Panc1 (cell line): Measurements from ENCODE around the gene GSG1L. TPM values are rescaled to one million over a fixed set of nuclear protein-coding genes. Genes with fewer than 3 reads are reported as not detected.

Experiments used
- ATAC-seq: fragments of 200-7000 bp; cut with Tn5 transposase; 2 replicates; pipeline ENCODE4 v1.9.1; 2020; ENCODE audit warnings: mild to moderate bottlenecking, moderate library complexity
- BruUV-seq: library from RNA; stranded (reverse); fragments of 400-500 nt; replicated peaks from 2 replicates; lab custom pipeline; 2021; lab: Mats Ljungman, UMichigan
- CTCF ChIA-PET: fragments of 300-600 bp; sonication (Branson Sonifier 250); formaldehyde crosslinking; loops from one replicate; lab custom pipeline; 2022; ENCODE audit warnings: antibody characterized with exemption; lab: Charles Lee
- POLR2A ChIA-PET: fragments of 300-600 bp; sonication (Branson Sonifier 250); formaldehyde crosslinking; loops from one replicate; lab custom pipeline; 2022; ENCODE audit warnings: antibody characterized with exemption; lab: Charles Lee
- DNase-seq: peaks from one replicate; pipeline ENCODE4 v3.0.0-alpha.2; 2010; ENCODE audit warnings: low read depth, low spot score
- H3K27ac ChIP-seq: 2 replicates; pipeline ENCODE4 v1.5.1; 2011; ENCODE audit warnings: mild to moderate bottlenecking, low read length, inconsistent platforms
- H3K27me3 ChIP-seq: fragments of 200-500 bp; sonication (Bioruptor generic); 2 replicates; pipeline ENCODE4 v1.6.0; 2014; ENCODE audit warnings: low read length, inconsistent platforms; ENCODE audit not compliant: control insufficient read depth, insufficient read depth
- H3K36me3 ChIP-seq: fragments of 200-500 bp; sonication (Bioruptor generic); 2 replicates; pipeline ENCODE4 v1.5.1; 2014; ENCODE audit warnings: inconsistent platforms, mild to moderate bottlenecking, low read length, moderate library complexity; ENCODE audit not compliant: control insufficient read depth, insufficient read depth
- H3K4me1 ChIP-seq: 2 replicates; pipeline ENCODE4 v1.5.1; 2011; ENCODE audit warnings: inconsistent platforms, mild to moderate bottlenecking, low read length, moderate library complexity; ENCODE audit not compliant: control insufficient read depth, insufficient read depth
- H3K4me3 ChIP-seq, 2 experiments: 2 replicates each; pipeline ENCODE4 v1.5.1; 2011 to 2012; ENCODE audit warnings: low read depth in 2 of 2, low read length in 2 of 2, mild to moderate bottlenecking in 2 of 2, inconsistent platforms in 1 of 2, moderate library complexity in 1 of 2
- H3K9me3 ChIP-seq: fragments of 200-500 bp; sonication (Bioruptor generic); 2 replicates; pipeline ENCODE4 v1.5.1; 2014; ENCODE audit warnings: low read depth, mild to moderate bottlenecking, inconsistent platforms, low read length, moderate library complexity; ENCODE audit not compliant: control insufficient read depth, insufficient read depth
- CTCF ChIP-seq: fragments of 450-650 bp; IDR thresholded peaks from 2 replicates; pipeline ENCODE4 v1.5.1; 2017; ENCODE audit warnings: mild to moderate bottlenecking
- POLR2AphosphoS5 ChIP-seq: IDR thresholded peaks from 2 replicates; pipeline ENCODE4 v1.6.1; 2012; ENCODE audit warnings: mild to moderate bottlenecking, low read depth, low read length, moderate library complexity
- REST ChIP-seq, 2 experiments: IDR thresholded peaks; 2 replicates each; pipeline ENCODE4 v1.6.1; 2011 to 2012; ENCODE audit warnings: low read depth in 2 of 2, control low read depth in 1 of 2, low read length in 1 of 2, mild to moderate bottlenecking in 1 of 2, moderate library complexity in 1 of 2; ENCODE audit not compliant: insufficient read depth in 1 of 2
- SIN3A ChIP-seq: IDR thresholded peaks from 2 replicates; pipeline ENCODE4 v1.6.1; 2012; ENCODE audit warnings: low read depth, mild to moderate bottlenecking, low read length, moderate library complexity, borderline replicate concordance; ENCODE audit not compliant: insufficient read depth
- TCF7L2 ChIP-seq: IDR thresholded peaks from 2 replicates; pipeline ENCODE4 v1.6.1; 2011; ENCODE audit warnings: mild to moderate bottlenecking, low read depth, low read length, inconsistent platforms
- in situ Hi-C: cut with HindIII; loops from 2 replicates; pipeline ENCODE4 v1.10.0; 2016; ENCODE audit warnings: low sequenced_read_pairs, low pct_unique_long_range_greater_than_20kb
- intact Hi-C: fragments of 100-400 bp; cut with micrococcal nuclease; formaldehyde crosslinking; loops from one replicate; pipeline ENCODE4 v1.10.0; 2022; ENCODE audit not compliant: unreplicated experiment
- total RNA-seq: library from RNA; stranded (reverse); gene quantifications from one replicate; pipeline ENCODE4 v1.2.1, GENCODE V29; 2021; ENCODE audit not compliant: unreplicated experiment

The GSG1L gene
- total RNA-seq, 1 experiment from 2014 or later = 0.08 TPM

GRCh38 chr16:27868180-27868579 is 195.3 kb downstream of the GSG1L start:
- Histone ChIP-seq H3K4me1 (no peaks in the 10 kb centered on the region), H3K27ac (no peak overlapping the region), H3K4me3 (no peak overlapping the region), H3K36me3 (no peaks in the 10 kb centered on the region), H3K9me3 (peaks cover 6% of the 10 kb centered on the region; the same call in 1 of the 2 replicates), H3K27me3 (peaks cover 3% of the 10 kb centered on the region; the same call in 1 of the 2 replicates)
- CTCF ChIA-PET = interaction anchor here (0.6 to 1.5 kb wide), 10 partner anchors 9 to 571 kb away, joined by 3 to 19 read pairs (median 6); partner anchors contain the start of gene KATNIP
- BruUV-seq = no TSS peak
- POLR2A ChIA-PET = interaction anchor here (0.6 to 0.7 kb wide), 2 partner anchors 51 to 173 kb away, joined by 8 to 15 read pairs; no protein-coding TSS in a partner anchor
- intact Hi-C loops (loop anchor here (5.0 kb wide), 1 partner anchor 171 kb away; no protein-coding TSS in a partner anchor), in situ Hi-C loops (no loop called here)
- no peak for ATAC-seq
- TF ChIP-seq CTCF (no peak), TCF7L2 (no peak), SIN3A (no peak), POLR2AphosphoS5 (no peak)
- DNase-seq = no peak

- DNase-seq (no peak), ATAC-seq (peak; percentile 94)
- CTCF ChIA-PET = interaction anchor here (0.6 to 1.5 kb wide), 12 partner anchors 8 to 570 kb away, joined by 3 to 19 read pairs (median 4); partner anchors contain the start of gene KATNIP
- intact Hi-C loops (loop anchor here (5.0 kb wide), 1 partner anchor 170 kb away; no protein-coding TSS in a partner anchor), in situ Hi-C loops (no loop called here)
- H3K36me3 ChIP-seq = no peaks in the 10 kb centered on the region
- H3K9me3 ChIP-seq = peaks cover 6% of the 10 kb centered on the region; the same call in 1 of the 2 replicates
- no TSS peak for BruUV-seq
- no peak overlapping the region for H3K27ac ChIP-seq
- TF ChIP-seq REST (IDR thresholded peaks at IDR 0.05; ENCODE audit: insufficient read depth in 1 of 2, low read depth in 2 of 2, low read length in 1 of 2) = no peak
- TF ChIP-seq POLR2AphosphoS5 = no peak
- peak; percentile 82 for TF ChIP-seq CTCF
- TF ChIP-seq SIN3A = no peak
- H3K4me3 ChIP-seq = no peak overlapping the region
- POLR2A ChIA-PET = interaction anchor here (0.6 kb wide), 1 partner anchor 52 kb away, joined by 15 read pairs; no protein-coding TSS in a partner anchor
- H3K4me1 ChIP-seq = no peaks in the 10 kb centered on the region
- H3K27me3 ChIP-seq = peaks cover 3% of the 10 kb centered on the region; the same call in 1 of the 2 replicates
Observed at GRCh38 chr16:27867122-27868110, 196.1 kb downstream of the GSG1L start.
